ENCODE results near the gene CAPZA3.

DNA sequence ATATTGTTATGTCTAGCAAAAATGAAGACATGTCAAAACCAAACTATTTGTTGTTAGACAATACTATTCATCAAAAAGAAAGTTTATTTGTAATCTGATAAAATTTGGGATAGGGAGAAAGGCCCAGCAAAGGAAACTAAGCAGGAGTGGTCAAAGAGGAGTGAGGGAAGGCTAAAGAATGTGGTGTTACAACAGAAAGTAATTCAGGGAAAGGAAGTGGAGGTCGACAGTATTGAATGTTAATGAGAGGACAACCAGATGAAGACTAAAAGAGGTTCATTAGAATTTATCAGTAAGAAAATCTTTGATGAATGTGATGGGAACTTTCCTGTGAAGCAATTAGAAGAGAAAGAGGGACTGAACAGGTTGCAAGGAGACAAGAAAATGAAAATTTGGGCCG lies 34.0 kb upstream of the CAPZA3 start:
- no peak for TF ChIP-seq EZH2 (IDR thresholded peaks at IDR 0.05; ENCODE audit: borderline replicate concordance, insufficient read depth, low read length, poor library complexity, severe bottlenecking)
- no peak for TF ChIP-seq CTCF (IDR thresholded peaks at IDR 0.05; ENCODE audit: poor library complexity, severe bottlenecking)
- no peak for TF ChIP-seq MXI1 (conservative IDR thresholded peaks at IDR 0.05; ENCODE audit: poor library complexity, severe bottlenecking)
- no peak for TF ChIP-seq EP300 (conservative IDR thresholded peaks at IDR 0.05; ENCODE audit: poor library complexity, severe bottlenecking)
- TF ChIP-seq POLR2AphosphoS5 (IDR thresholded peaks at IDR 0.05) = no peak
- TF ChIP-seq, protein P1, sequence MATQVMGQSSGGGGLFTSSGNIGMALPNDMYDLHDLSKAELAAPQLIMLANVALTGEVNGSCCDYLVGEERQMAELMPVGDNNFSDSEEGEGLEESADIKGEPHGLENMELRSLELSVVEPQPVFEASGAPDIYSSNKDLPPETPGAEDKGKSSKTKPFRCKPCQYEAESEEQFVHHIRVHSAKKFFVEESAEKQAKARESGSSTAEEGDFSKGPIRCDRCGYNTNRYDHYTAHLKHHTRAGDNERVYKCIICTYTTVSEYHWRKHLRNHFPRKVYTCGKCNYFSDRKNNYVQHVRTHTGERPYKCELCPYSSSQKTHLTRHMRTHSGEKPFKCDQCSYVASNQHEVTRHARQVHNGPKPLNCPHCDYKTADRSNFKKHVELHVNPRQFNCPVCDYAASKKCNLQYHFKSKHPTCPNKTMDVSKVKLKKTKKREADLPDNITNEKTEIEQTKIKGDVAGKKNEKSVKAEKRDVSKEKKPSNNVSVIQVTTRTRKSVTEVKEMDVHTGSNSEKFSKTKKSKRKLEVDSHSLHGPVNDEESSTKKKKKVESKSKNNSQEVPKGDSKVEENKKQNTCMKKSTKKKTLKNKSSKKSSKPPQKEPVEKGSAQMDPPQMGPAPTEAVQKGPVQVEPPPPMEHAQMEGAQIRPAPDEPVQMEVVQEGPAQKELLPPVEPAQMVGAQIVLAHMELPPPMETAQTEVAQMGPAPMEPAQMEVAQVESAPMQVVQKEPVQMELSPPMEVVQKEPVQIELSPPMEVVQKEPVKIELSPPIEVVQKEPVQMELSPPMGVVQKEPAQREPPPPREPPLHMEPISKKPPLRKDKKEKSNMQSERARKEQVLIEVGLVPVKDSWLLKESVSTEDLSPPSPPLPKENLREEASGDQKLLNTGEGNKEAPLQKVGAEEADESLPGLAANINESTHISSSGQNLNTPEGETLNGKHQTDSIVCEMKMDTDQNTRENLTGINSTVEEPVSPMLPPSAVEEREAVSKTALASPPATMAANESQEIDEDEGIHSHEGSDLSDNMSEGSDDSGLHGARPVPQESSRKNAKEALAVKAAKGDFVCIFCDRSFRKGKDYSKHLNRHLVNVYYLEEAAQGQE (IDR thresholded peaks at IDR 0.05; ENCODE audit: borderline replicate concordance) = no peak
- no peak for TF ChIP-seq TAF1 (IDR thresholded peaks at IDR 0.05; ENCODE audit: low read depth)

Data from neural cell (in vitro differentiated cells).